ENCODE measurements around the gene OGFOD3.
"Not testable (repeated sequence)": the region's sequence is repeated elsewhere in the genome, so short reads cannot be mapped to it uniquely, and the experiment has no call there.

OGFOD3 gene

GRCh38 chr17:82376042-82376730 lies 42.2 kb downstream of the OGFOD3 start:
- no peak for DNase-seq
- CTCF ChIA-PET = no interaction called here
- Mint-ChIP-seq H3K4me1 (peaks cover 7% of the 10 kb centered on the region), H3K4me3 (no peak overlapping the region), H3K27ac (no peak overlapping the region), H3K9me3 (no peaks in the 10 kb centered on the region), H3K27me3 (peaks cover 93% of the 10 kb centered on the region), H3K36me3 (no peaks in the 10 kb centered on the region)

GRCh38 chr17:82375359-82376041 lies 42.9 kb downstream of the OGFOD3 start:
- Mint-ChIP-seq H3K4me1 (peaks cover 14% of the 10 kb centered on the region), H3K9me3 (no peaks in the 10 kb centered on the region), H3K36me3 (no peaks in the 10 kb centered on the region), H3K27me3 (peaks cover 96% of the 10 kb centered on the region), H3K27ac (no peak overlapping the region), H3K4me3 (no peak overlapping the region)
- CTCF ChIA-PET = no interaction called here
- no peak for DNase-seq

- H3K36me3 Mint-ChIP-seq = no peaks in the 10 kb centered on the region
- CTCF ChIA-PET = no interaction called here
- no peak overlapping the region for H3K27ac Mint-ChIP-seq
These were observed 43.6 kb downstream of the OGFOD3 start for GRCh38 chr17:82374626-82375331.

GRCh38 chr17:82373731-82374625 lies 44.4 kb downstream of the OGFOD3 start:
- H3K27me3 Mint-ChIP-seq = peaks cover 97% of the 10 kb centered on the region

More at GRCh38 chr17:82374626-82375331, 43.6 kb downstream of the OGFOD3 start:
- DNase-seq = no peak
- peaks cover 19% of the 10 kb centered on the region for H3K4me1 Mint-ChIP-seq
- H3K4me3 Mint-ChIP-seq = no peak overlapping the region
- H3K27me3 Mint-ChIP-seq = peaks cover 96% of the 10 kb centered on the region
- no peaks in the 10 kb centered on the region for H3K9me3 Mint-ChIP-seq

GRCh38 chr17:82373072-82373452 lies 45.3 kb downstream of the OGFOD3 start:
- H3K27me3 Mint-ChIP-seq = peaks cover 94% of the 10 kb centered on the region
- CTCF ChIA-PET = interaction anchor here (0.7 kb wide), 1 partner anchor 16 kb away, joined by 3 read pairs; no protein-coding TSS in a partner anchor
- not testable (repeated sequence) for H3K4me3 Mint-ChIP-seq

More at GRCh38 chr17:82373731-82374625, 44.4 kb downstream of the OGFOD3 start:
- H3K27ac Mint-ChIP-seq = no peak overlapping the region
- peaks cover 20% of the 10 kb centered on the region for H3K4me1 Mint-ChIP-seq
- H3K36me3 Mint-ChIP-seq = no peaks in the 10 kb centered on the region
- no peak for DNase-seq
- H3K9me3 Mint-ChIP-seq = no peaks in the 10 kb centered on the region
- CTCF ChIA-PET = no interaction called here
- no peak overlapping the region for H3K4me3 Mint-ChIP-seq

GRCh38 chr17:82372249-82373071 lies 45.9 kb downstream of the OGFOD3 start:
- CTCF ChIA-PET = interaction anchor here (0.7 kb wide), 1 partner anchor 15 kb away, joined by 3 read pairs; no protein-coding TSS in a partner anchor
- Mint-ChIP-seq H3K9me3 (no peaks in the 10 kb centered on the region), H3K4me1 (peaks cover 20% of the 10 kb centered on the region), H3K27ac (no peak overlapping the region), H3K27me3 (peaks cover 94% of the 10 kb centered on the region), H3K36me3 (no peaks in the 10 kb centered on the region), H3K4me3 (no peak overlapping the region)
- no peak for DNase-seq

More at GRCh38 chr17:82373072-82373452, 45.3 kb downstream of the OGFOD3 start:
- not testable (repeated sequence) for DNase-seq, H3K36me3 Mint-ChIP-seq, H3K27ac Mint-ChIP-seq, H3K9me3 Mint-ChIP-seq
- peaks cover 20% of the 10 kb centered on the region for H3K4me1 Mint-ChIP-seq

- Mint-ChIP-seq H3K36me3 (no peaks in the 10 kb centered on the region), H3K27ac (peak within 1 kb of the TSS; percentile 31), H3K9me3 (no peaks in the 10 kb centered on the region), H3K27me3 (peaks cover 92% of the 10 kb centered on the region), H3K4me1 (peaks cover 20% of the 10 kb centered on the region), H3K4me3 (peak within 1 kb of the TSS; percentile 60)
- DNase-seq = no peak
- CTCF ChIA-PET = interaction anchor here (1.4 kb wide), 1 partner anchor 19 kb away, joined by 5 read pairs; no protein-coding TSS in a partner anchor
These were observed 46.8 kb downstream of the OGFOD3 start, which contains the start of gene UTS2R for GRCh38 chr17:82371333-82372248. Gene UTS2R (plus strand): TSS chr17:82371765. CDS start chr17:82374325, 2,560 bp downstream.

GRCh38 chr17:82370471-82371332 lies 47.7 kb downstream of the OGFOD3 start:
- DNase-seq = peak; percentile 59
- CTCF ChIA-PET = interaction anchor here (1.3 to 1.7 kb wide), 4 partner anchors 12 to 43 kb away, joined by 3 to 6 read pairs (median 4); partner anchors contain the start of gene TEX19
- Mint-ChIP-seq H3K36me3 (no peaks in the 10 kb centered on the region), H3K9me3 (no peaks in the 10 kb centered on the region), H3K4me3 (peak overlapping the region; percentile 60), H3K4me1 (peaks cover 20% of the 10 kb centered on the region), H3K27me3 (peaks cover 91% of the 10 kb centered on the region), H3K27ac (peak overlapping the region; percentile 31)

- H3K4me1 Mint-ChIP-seq = peaks cover 20% of the 10 kb centered on the region
- H3K27ac Mint-ChIP-seq = no peak overlapping the region
- peaks cover 81% of the 10 kb centered on the region for H3K27me3 Mint-ChIP-seq
- no peaks in the 10 kb centered on the region for H3K9me3 Mint-ChIP-seq
- no peaks in the 10 kb centered on the region for H3K36me3 Mint-ChIP-seq
- DNase-seq = no peak
- H3K4me3 Mint-ChIP-seq = no peak overlapping the region
- CTCF ChIA-PET = interaction anchor here (1.3 to 1.7 kb wide), 3 partner anchors 11 to 45 kb away, joined by 3 to 6 read pairs (median 4); partner anchors contain the start of gene TEX19
These were observed 49.2 kb downstream of the OGFOD3 start for GRCh38 chr17:82369211-82369610.

- no peak for DNase-seq
- Mint-ChIP-seq H3K9me3 (no peaks in the 10 kb centered on the region), H3K27ac (no peak overlapping the region), H3K36me3 (no peaks in the 10 kb centered on the region), H3K4me1 (peaks cover 18% of the 10 kb centered on the region), H3K4me3 (no peak overlapping the region), H3K27me3 (peaks cover 74% of the 10 kb centered on the region)
- CTCF ChIA-PET = interaction anchor here (0.7 kb wide), 1 partner anchor 189 kb away, joined by 4 read pairs; no protein-coding TSS in a partner anchor
These were observed 50.5 kb downstream of the OGFOD3 start for GRCh38 chr17:82367724-82368524.

GRCh38 chr17:82366749-82367148 lies 51.6 kb downstream of the OGFOD3 start:
- Mint-ChIP-seq H3K27ac (no peak overlapping the region), H3K36me3 (no peaks in the 10 kb centered on the region), H3K4me1 (peaks cover 15% of the 10 kb centered on the region), H3K4me3 (no peak overlapping the region), H3K27me3 (peaks cover 74% of the 10 kb centered on the region), H3K9me3 (no peaks in the 10 kb centered on the region)
- DNase-seq = no peak
- CTCF ChIA-PET = interaction anchor here (1.6 to 1.7 kb wide), 2 partner anchors 10 to 16 kb away, joined by 4 to 10 read pairs; no protein-coding TSS in a partner anchor

Measured in activated naive CD4-positive, alpha-beta T cell treated with anti-CD3 and anti-CD28 coated beads, Interleukin-2, amount 10 ng/mL, durations not matched to agents 7 days and 5 days (primary cell).